Body of pancreas (tissue), 4 donors: ENCODE results near the gene CFAP210.

Source experiments
- CTCF ChIP-seq, 7 experiments: fragments of 450-650 bp in 4 of 7; fragments of 200-600 bp in 3 of 7; sonication (generic) in 3 of 7; IDR thresholded peaks; one replicate each; pipeline ENCODE4 v1.5.1; 2016 to 2019; ENCODE audit warnings: antibody characterized with exemption in 7 of 7
- POLR2A ChIP-seq, 3 donors: fragments of 450-650 bp; IDR thresholded peaks; one replicate each; pipeline ENCODE4 v1.6.1; 2016; ENCODE audit warnings: antibody characterized with exemption in 3 of 3, mild to moderate bottlenecking in 2 of 3

DNA sequence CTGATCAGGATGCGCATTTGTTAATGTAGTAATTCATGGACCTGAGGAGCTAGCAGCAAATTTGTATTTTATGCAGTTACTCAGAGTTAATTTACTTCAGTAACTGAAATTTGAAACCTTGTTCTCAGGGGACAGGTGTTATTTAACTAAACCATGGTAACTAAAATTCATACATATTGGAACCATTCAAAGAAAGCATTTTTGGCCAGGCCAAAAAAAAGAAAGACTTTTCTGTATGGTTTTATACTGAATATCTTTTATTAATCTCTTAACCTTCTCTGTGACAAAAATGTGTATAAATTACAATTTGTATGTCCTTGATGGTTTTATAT lies 35.0 kb upstream of the CFAP210 start:
- TF ChIP-seq CTCF (IDR thresholded peaks at IDR 0.05) (no peak), POLR2A (IDR thresholded peaks at IDR 0.05) (no peak)
